ENCODE results near the gene JADE1. TPM values are rescaled to one million over a fixed set of nuclear protein-coding genes. Genes with fewer than 3 reads are reported as not detected.
A peak's percentile ranks its signal among the peaks of the same experiment; 100 is the strongest.

The JADE1 gene
- total RNA-seq: 25.3 and 26.4 TPM in 2 replicates

- Histone ChIP-seq H3K4me3 (ENCODE audit: insufficient read depth, low read length) (peak within 1 kb of the TSS; percentile 75), H2AFZ (ENCODE audit: low read length) (peak within 1 kb of the TSS; percentile 90), H3K27ac (ENCODE audit: low read depth, low read length) (peak within 1 kb of the TSS; percentile 86), H4K20me1 (ENCODE audit: insufficient read depth, low read length) (no peaks in the 10 kb centered on the region), H3K79me2 (ENCODE audit: insufficient read depth, low read length) (peaks cover 29% of the 10 kb centered on the region), H3K4me2 (ENCODE audit: insufficient read depth, low read length) (peak within 1 kb of the TSS; percentile 87), H3K4me1 (ENCODE audit: insufficient read depth, low read length) (peaks cover 7% of the 10 kb centered on the region), H3K9me3 (ENCODE audit: low read depth, low read length) (no peaks in the 10 kb centered on the region), H3K36me3 (ENCODE audit: insufficient read depth, low read length) (no peaks in the 10 kb centered on the region), H3K27me3 (ENCODE audit: insufficient read depth, low read length) (no peaks in the 10 kb centered on the region)
- peak; percentile 99 for DNase-seq (ENCODE audit: insufficient read length, low spot score, missing footprints)
- peak; percentile 58 for TF ChIP-seq CTCF (IDR thresholded peaks at IDR 0.05; ENCODE audit: extremely low read depth, low read depth, low read length)
Measured at GRCh38 chr4:128809477-128810330, at the start of gene JADE1. Gene JADE1, plus strand, starts transcription at chr4:128809700. Its CDS starts 22,059 bp downstream, at chr4:128831759.

- Histone ChIP-seq H3K9me3 (ENCODE audit: low read depth, low read length) (no peaks in the 10 kb centered on the region), H3K36me3 (ENCODE audit: insufficient read depth, low read length) (no peaks in the 10 kb centered on the region), H3K79me2 (ENCODE audit: insufficient read depth, low read length) (no peaks in the 10 kb centered on the region), H3K27ac (ENCODE audit: low read depth, low read length) (no peak overlapping the region), H2AFZ (ENCODE audit: low read length) (peak overlapping the region; percentile 20), H3K4me2 (ENCODE audit: insufficient read depth, low read length) (no peak overlapping the region), H4K20me1 (ENCODE audit: insufficient read depth, low read length) (no peaks in the 10 kb centered on the region), H3K27me3 (ENCODE audit: insufficient read depth, low read length) (no peaks in the 10 kb centered on the region), H3K4me3 (ENCODE audit: insufficient read depth, low read length) (no peak overlapping the region), H3K4me1 (ENCODE audit: insufficient read depth, low read length) (no peaks in the 10 kb centered on the region)
- TF ChIP-seq CTCF (IDR thresholded peaks at IDR 0.05; ENCODE audit: extremely low read depth, low read depth, low read length): no peak
- no peak for DNase-seq (ENCODE audit: insufficient read length, low spot score, missing footprints)
Measured at GRCh38 chr4:128766781-128767180, 42.7 kb upstream of the JADE1 start.

DNA sequence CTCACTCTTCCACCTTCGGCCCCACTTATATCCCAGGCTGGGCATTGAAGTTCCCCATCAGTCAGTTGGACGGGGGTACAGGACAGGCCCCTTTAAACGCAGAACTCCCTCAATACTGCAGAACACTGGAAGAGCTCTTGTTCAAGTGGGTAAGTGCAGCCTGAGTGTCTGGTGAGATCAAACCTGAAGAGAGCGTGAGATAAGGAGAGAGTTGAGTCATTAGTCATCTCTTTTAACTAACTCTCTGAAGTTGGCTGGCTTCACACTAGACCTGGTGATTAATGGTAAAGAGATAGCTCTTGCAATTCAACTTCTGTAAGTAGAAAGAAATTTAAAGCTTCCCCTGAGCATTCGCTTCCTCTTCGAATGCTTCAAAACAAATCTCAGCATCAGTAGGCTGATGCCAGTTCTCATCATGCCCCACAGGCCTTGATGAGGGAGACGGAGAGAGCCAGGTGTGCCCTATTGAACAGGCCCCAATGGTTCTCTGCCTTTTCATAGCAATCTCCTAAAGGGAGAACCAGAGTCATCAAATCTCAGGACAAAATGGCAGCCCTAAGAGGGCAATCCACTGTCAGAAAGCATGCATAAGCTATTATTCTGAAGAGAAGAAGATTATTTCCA is 41.0 kb upstream of the JADE1 start:
- no peak overlapping the region for H2AFZ ChIP-seq (ENCODE audit: low read length)
- peak; percentile 54 for DNase-seq (ENCODE audit: insufficient read length, low spot score, missing footprints)
- H3K27me3 ChIP-seq (ENCODE audit: insufficient read depth, low read length): no peaks in the 10 kb centered on the region
- peak overlapping the region; percentile 3 for H3K27ac ChIP-seq (ENCODE audit: low read depth, low read length)
- no peaks in the 10 kb centered on the region for H3K79me2 ChIP-seq (ENCODE audit: insufficient read depth, low read length)
- H3K36me3 ChIP-seq (ENCODE audit: insufficient read depth, low read length): no peaks in the 10 kb centered on the region
- H4K20me1 ChIP-seq (ENCODE audit: insufficient read depth, low read length): no peaks in the 10 kb centered on the region
- no peak overlapping the region for H3K4me2 ChIP-seq (ENCODE audit: insufficient read depth, low read length)
- no peaks in the 10 kb centered on the region for H3K9me3 ChIP-seq (ENCODE audit: low read depth, low read length)
- no peaks in the 10 kb centered on the region for H3K4me1 ChIP-seq (ENCODE audit: insufficient read depth, low read length)
- H3K4me3 ChIP-seq (ENCODE audit: insufficient read depth, low read length): no peak overlapping the region
- no peak for TF ChIP-seq CTCF (IDR thresholded peaks at IDR 0.05; ENCODE audit: extremely low read depth, low read depth, low read length)

DNA sequence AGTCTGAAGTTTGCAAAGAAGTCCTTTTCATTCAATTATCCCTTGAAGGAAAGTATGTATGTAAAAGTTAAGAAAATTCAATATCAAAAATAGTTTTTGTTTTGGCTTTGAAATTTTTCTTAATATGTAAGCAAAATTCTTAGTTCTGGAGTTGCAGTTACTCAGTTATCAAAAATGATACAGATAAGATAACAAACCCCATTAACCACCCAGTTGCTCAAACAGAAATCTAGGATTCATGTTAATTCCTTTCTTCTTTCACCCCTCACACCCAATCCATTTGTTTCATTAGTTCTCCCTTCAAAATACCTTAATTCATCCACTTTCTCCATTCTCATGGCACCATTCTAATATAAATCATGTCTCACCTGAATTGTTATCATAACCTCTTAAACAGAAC is 40.5 kb upstream of the JADE1 start:
- Histone ChIP-seq H3K4me3 (ENCODE audit: insufficient read depth, low read length) (no peak overlapping the region), H3K4me2 (ENCODE audit: insufficient read depth, low read length) (no peak overlapping the region), H4K20me1 (ENCODE audit: insufficient read depth, low read length) (no peaks in the 10 kb centered on the region), H3K79me2 (ENCODE audit: insufficient read depth, low read length) (no peaks in the 10 kb centered on the region), H3K27ac (ENCODE audit: low read depth, low read length) (no peak overlapping the region), H3K4me1 (ENCODE audit: insufficient read depth, low read length) (no peaks in the 10 kb centered on the region), H3K27me3 (ENCODE audit: insufficient read depth, low read length) (no peaks in the 10 kb centered on the region), H3K9me3 (ENCODE audit: low read depth, low read length) (no peaks in the 10 kb centered on the region), H2AFZ (ENCODE audit: low read length) (no peak overlapping the region), H3K36me3 (ENCODE audit: insufficient read depth, low read length) (no peaks in the 10 kb centered on the region)
- no peak for DNase-seq (ENCODE audit: insufficient read length, low spot score, missing footprints)
- no peak for TF ChIP-seq CTCF (IDR thresholded peaks at IDR 0.05; ENCODE audit: extremely low read depth, low read depth, low read length)

All from osteoblast (primary cell).